DOHH2 (cell line): Measurements from ENCODE around the gene OR2J1.
"Not testable (repeated sequence)": the region's sequence is repeated elsewhere in the genome, so short reads cannot be mapped to it uniquely, and the experiment has no call there.

Experiments
- H3F3A ChIP-seq: fragments of 200-600 bp; sonication (generic), shearing (Covaris generic); 2 replicates; pipeline ENCODE4 v1.6.0; 2016; ENCODE audit warnings: antibody characterized with exemption, mild to moderate bottlenecking; ENCODE audit not compliant: control insufficient read depth, insufficient read depth
- H3K27ac ChIP-seq: fragments of 200-600 bp; sonication (generic); 2 replicates; pipeline ENCODE4 v1.5.1; 2014; ENCODE audit warnings: low read depth, mild to moderate bottlenecking, low read length, moderate library complexity
- H3K27me3 ChIP-seq: fragments of 200-600 bp; sonication (generic); 2 replicates; pipeline ENCODE4 v1.6.1; 2014; ENCODE audit warnings: mild to moderate bottlenecking, low read length, mixed read lengths; ENCODE audit not compliant: control insufficient read depth
- H3K36me3 ChIP-seq: fragments of 200-600 bp; sonication (generic); 2 replicates; pipeline ENCODE4 v1.6.1; 2014; ENCODE audit warnings: mild to moderate bottlenecking, low read length, moderate library complexity, mixed read lengths; ENCODE audit not compliant: control insufficient read depth
- H3K4me1 ChIP-seq: fragments of 200-600 bp; sonication (generic); 2 replicates; pipeline ENCODE4 v1.6.1; 2014; ENCODE audit warnings: mild to moderate bottlenecking, low read length, mixed read lengths; ENCODE audit not compliant: control insufficient read depth
- H3K4me2 ChIP-seq: fragments of 200-600 bp; sonication (generic); 2 replicates; pipeline ENCODE4 v1.6.0; 2014; ENCODE audit warnings: mild to moderate bottlenecking, low read length, moderate library complexity
- H3K4me3 ChIP-seq: fragments of 200-600 bp; sonication (generic); 2 replicates; pipeline ENCODE4 v1.5.1; 2014; ENCODE audit warnings: mild to moderate bottlenecking, low read length, mixed read lengths
- H3K79me2 ChIP-seq: fragments of 200-600 bp; sonication (generic); 2 replicates; pipeline ENCODE4 v1.6.1; 2014; ENCODE audit warnings: mild to moderate bottlenecking, low read length, mixed read lengths; ENCODE audit not compliant: control insufficient read depth
- H3K9me2 ChIP-seq: fragments of 200-600 bp; sonication (generic); replicated peaks from 2 replicates; pipeline ENCODE4 v1.6.1; 2014; ENCODE audit warnings: mild to moderate bottlenecking, low read length, mixed read lengths; ENCODE audit not compliant: control insufficient read depth
- H3K9me3 ChIP-seq: fragments of 200-600 bp; sonication (generic); 2 replicates; pipeline ENCODE4 v1.6.1; 2014; ENCODE audit warnings: antibody characterized with exemption, low read length, mixed read lengths; ENCODE audit not compliant: control insufficient read depth, insufficient read depth
- H4K20me1 ChIP-seq: fragments of 200-600 bp; sonication (generic); 2 replicates; pipeline ENCODE4 v1.6.0; 2014; ENCODE audit warnings: low read depth, mild to moderate bottlenecking, antibody characterized with exemption, low read length, moderate library complexity; ENCODE audit not compliant: control insufficient read depth, insufficient read depth
- CTCF ChIP-seq: fragments of 200-600 bp; sonication (generic); IDR thresholded peaks from one replicate; pipeline ENCODE4 v1.5.1; 2014; ENCODE audit warnings: antibody characterized with exemption, mild to moderate bottlenecking, low read depth, low read length; ENCODE audit not compliant: poor library complexity, severe bottlenecking
- EZH2phosphoT487 ChIP-seq: fragments of 200-600 bp; sonication (generic); IDR thresholded peaks from 2 replicates; pipeline ENCODE4 v1.6.1; 2017; ENCODE audit warnings: borderline replicate concordance, mild to moderate bottlenecking, antibody characterized with exemption, low read length, moderate library complexity, mixed read lengths

Gene OR2J1

GRCh38 chr6:29092957-29093356, 6.3 kb upstream of the OR2J1 start:
- no peaks in the 10 kb centered on the region for H3K36me3 ChIP-seq
- H3K27me3 ChIP-seq = peaks cover 3% of the 10 kb centered on the region; the same call in 1 of the 2 replicates
- H3K9me3 ChIP-seq = no peaks in the 10 kb centered on the region
- H3K4me3 ChIP-seq = no peak overlapping the region
- no peaks in the 10 kb centered on the region for H3K79me2 ChIP-seq
- no peaks in the 10 kb centered on the region for H3F3A ChIP-seq
- no peaks in the 10 kb centered on the region for H4K20me1 ChIP-seq
- no peaks in the 10 kb centered on the region for H3K9me2 ChIP-seq
- TF ChIP-seq EZH2phosphoT487 (no peak), CTCF (no peak)
- no peak overlapping the region for H3K27ac ChIP-seq
- no peaks in the 10 kb centered on the region for H3K4me1 ChIP-seq
- H3K4me2 ChIP-seq = no peak overlapping the region

DNA sequence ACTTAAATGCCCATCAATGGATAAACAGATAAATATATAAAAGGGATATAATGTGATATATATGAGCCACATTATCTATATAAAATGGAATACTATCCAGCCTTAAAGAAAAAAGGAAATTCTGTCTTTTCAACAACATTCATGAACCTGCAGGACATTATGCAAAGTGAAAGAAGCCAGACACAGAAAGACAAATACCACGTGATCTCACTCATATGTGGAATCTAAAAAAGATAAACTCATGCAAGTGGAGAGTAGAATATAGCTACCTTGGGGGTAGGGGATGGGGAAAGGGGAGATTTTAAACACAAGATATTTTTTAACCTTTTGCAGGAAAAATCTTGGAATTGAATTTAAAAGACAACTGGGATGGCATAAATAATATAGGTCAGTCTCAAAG, 1.5 kb upstream of the OR2J1 start:
- no peaks in the 10 kb centered on the region for H3K4me1 ChIP-seq
- H3K27ac ChIP-seq = no peak overlapping the region
- no peak overlapping the region for H3K4me2 ChIP-seq
- TF ChIP-seq CTCF (no peak), EZH2phosphoT487 (no peak)
- H3K36me3 ChIP-seq = no peaks in the 10 kb centered on the region
- no peaks in the 10 kb centered on the region for H3F3A ChIP-seq
- H3K4me3 ChIP-seq = no peak overlapping the region
- H3K9me2 ChIP-seq = no peaks in the 10 kb centered on the region
- no peaks in the 10 kb centered on the region for H3K9me3 ChIP-seq
- H4K20me1 ChIP-seq = no peaks in the 10 kb centered on the region
- H3K27me3 ChIP-seq = 0 out of 2 replicates have a peak, but pooled peaks cover 3% of the 10 kb centered on the region
- no peaks in the 10 kb centered on the region for H3K79me2 ChIP-seq

GRCh38 chr6:29107758-29108157, 8.5 kb downstream of the OR2J1 start, which contains the start of gene OR2J3:
OR2J3 (plus strand) TSS chr6:29108058; CDS start chr6:29111891, 3,833 bp downstream.
- Histone ChIP-seq H4K20me1 (no peaks in the 10 kb centered on the region), H3K9me2 (no peaks in the 10 kb centered on the region), H3K9me3 (no peaks in the 10 kb centered on the region), H3K4me2 (no peak within 1 kb of the TSS), H3K36me3 (no peaks in the 10 kb centered on the region), H3K27me3 (peaks cover 3% of the 10 kb centered on the region; the same call in 1 of the 2 replicates), H3F3A (no peaks in the 10 kb centered on the region), H3K79me2 (no peaks in the 10 kb centered on the region), H3K4me3 (no peak within 1 kb of the TSS), H3K27ac (no peak within 1 kb of the TSS), H3K4me1 (no peaks in the 10 kb centered on the region)
- TF ChIP-seq EZH2phosphoT487 = no peak
- TF ChIP-seq CTCF = no peak

DNA sequence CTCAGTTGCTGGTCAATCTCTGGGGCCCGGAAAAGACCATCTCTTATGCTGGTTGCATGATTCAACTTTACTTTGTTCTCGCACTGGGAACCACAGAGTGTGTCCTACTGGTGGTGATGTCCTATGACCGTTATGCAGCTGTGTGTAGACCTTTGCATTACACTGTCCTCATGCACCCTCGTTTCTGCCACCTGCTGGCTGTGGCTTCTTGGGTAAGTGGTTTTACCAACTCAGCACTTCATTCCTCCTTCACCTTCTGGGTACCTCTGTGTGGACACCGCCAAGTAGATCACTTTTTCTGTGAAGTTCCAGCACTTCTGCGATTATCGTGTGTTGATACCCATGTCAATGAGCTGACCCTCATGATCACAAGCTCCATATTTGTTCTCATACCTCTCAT, 12.8 kb downstream of the OR2J1 start:
- Histone ChIP-seq H3K9me2 (no peaks in the 10 kb centered on the region), H4K20me1 (no peaks in the 10 kb centered on the region), H3K27me3 (peaks cover 3% of the 10 kb centered on the region; the same call in 1 of the 2 replicates), H3K4me1 (no peaks in the 10 kb centered on the region), H3K79me2 (no peaks in the 10 kb centered on the region), H3F3A (no peaks in the 10 kb centered on the region), H3K4me3 (no peak overlapping the region), H3K4me2 (no peak overlapping the region), H3K36me3 (no peaks in the 10 kb centered on the region), H3K9me3 (no peaks in the 10 kb centered on the region), H3K27ac (no peak overlapping the region)
- TF ChIP-seq CTCF = no peak
- TF ChIP-seq EZH2phosphoT487 = no peak

- H3K4me1 ChIP-seq, H3K9me2 ChIP-seq, H3K79me2 ChIP-seq, H3K4me2 ChIP-seq, H3K9me3 ChIP-seq, H3K4me3 ChIP-seq, H4K20me1 ChIP-seq, H3K27ac ChIP-seq, H3K36me3 ChIP-seq, H3F3A ChIP-seq, H3K27me3 ChIP-seq: not testable (repeated sequence)
Observed at GRCh38 chr6:29114964-29115363, 15.7 kb downstream of the OR2J1 start.
